ENCODE results near the gene SYCP2L.
A peak's percentile ranks its signal among the peaks of the same experiment; 100 is the strongest.
"Not testable (repeated sequence)": the region's sequence is repeated elsewhere in the genome, so short reads cannot be mapped to it uniquely, and the experiment has no call there.

Gene SYCP2L

GRCh38 chr6:10880366-10880765, 6.5 kb upstream of the SYCP2L start:
- no peak for DNase-seq (ENCODE audit: low read depth)

GRCh38 chr6:10882253-10882630, 4.6 kb upstream of the SYCP2L start:
- not testable (repeated sequence) for DNase-seq (ENCODE audit: low read depth)

- DNase-seq (ENCODE audit: low read depth): no peak
These were observed 4.1 kb upstream of the SYCP2L start for GRCh38 chr6:10882657-10883171.

GRCh38 chr6:10883312-10884244, 3.3 kb upstream of the SYCP2L start:
- DNase-seq (ENCODE audit: low read depth): no peak

- DNase-seq (ENCODE audit: low read depth): no peak
These were observed 2.4 kb upstream of the SYCP2L start for GRCh38 chr6:10884245-10884972.

GRCh38 chr6:10886365-10886690, 524 bp upstream of the SYCP2L start:
- DNase-seq (ENCODE audit: low read depth): not testable (repeated sequence)

- DNase-seq (ENCODE audit: low read depth): no peak
These were observed 3.3 kb downstream of the SYCP2L start for GRCh38 chr6:10890151-10890550.

GRCh38 chr6:10891960-10892359, 5.1 kb downstream of the SYCP2L start:
- DNase-seq (ENCODE audit: low read depth): no peak

- DNase-seq (ENCODE audit: low read depth): no peak
These were observed 8.1 kb downstream of the SYCP2L start for GRCh38 chr6:10894958-10895357.

- no peak for DNase-seq (ENCODE audit: low read depth)
These were observed 9.8 kb downstream of the SYCP2L start for GRCh38 chr6:10896691-10897090.

GRCh38 chr6:10901770-10902169, 14.9 kb downstream of the SYCP2L start:
- no peak for DNase-seq (ENCODE audit: low read depth)

- DNase-seq (ENCODE audit: low read depth): no peak
These were observed 17.2 kb downstream of the SYCP2L start for GRCh38 chr6:10904015-10904414.

- DNase-seq (ENCODE audit: low read depth): no peak
These were observed 21.4 kb downstream of the SYCP2L start for GRCh38 chr6:10908228-10908627.

- not testable (repeated sequence) for DNase-seq (ENCODE audit: low read depth)
These were observed 32.7 kb downstream of the SYCP2L start for GRCh38 chr6:10919520-10919919.

- DNase-seq (ENCODE audit: low read depth): no peak
These were observed 46.3 kb downstream of the SYCP2L start for GRCh38 chr6:10933126-10933525.

- DNase-seq (ENCODE audit: low read depth): no peak
These were observed 53.0 kb downstream of the SYCP2L start for GRCh38 chr6:10939840-10940239.

- DNase-seq (ENCODE audit: low read depth): no peak
These were observed 59.0 kb downstream of the SYCP2L start for GRCh38 chr6:10945845-10946244.

- no peak for DNase-seq (ENCODE audit: low read depth)
These were observed 61.1 kb downstream of the SYCP2L start for GRCh38 chr6:10947966-10948365.

- no peak for DNase-seq (ENCODE audit: low read depth)
These were observed 63.0 kb downstream of the SYCP2L start for GRCh38 chr6:10949579-10950490.

GRCh38 chr6:10951675-10952282, 64.9 kb downstream of the SYCP2L start:
- DNase-seq (ENCODE audit: low read depth): no peak

- peak; percentile 55 for DNase-seq (ENCODE audit: low read depth)
These were observed 67.7 kb downstream of the SYCP2L start for GRCh38 chr6:10954590-10955010.

- DNase-seq (ENCODE audit: low read depth): no peak
These were observed 69.9 kb downstream of the SYCP2L start for GRCh38 chr6:10956776-10957175.

Data from stimulated activated CD8-positive, alpha-beta memory T cell treated with anti-CD3 and anti-CD28 coated beads, Interleukin-7, amount 100 ng/mL, for 24 hours (primary cell).